H1 (cell line): Measurements from ENCODE around the gene SCARB1. TPM values are rescaled to one million over a fixed set of nuclear protein-coding genes. Genes with fewer than 3 reads are reported as not detected.

Experiments used
- CTCF ChIP-seq, 3 experiments: IDR thresholded peaks; 1 replicate in 2 of 3; 2 replicates in 1 of 3; pipeline versions ENCODE4 v1.5.1 to v1.6.1; 2011; ENCODE audit warnings: low read length in 3 of 3, mild to moderate bottlenecking in 3 of 3, inconsistent platforms in 2 of 3, low read depth in 1 of 3, moderate library complexity in 1 of 3; ENCODE audit not compliant: insufficient read depth in 1 of 3; ENCODE audit errors: control extremely low read depth in 1 of 3
- KDM4A ChIP-seq: IDR thresholded peaks from one replicate; pipeline ENCODE4 v1.7.1; 2012; ENCODE audit warnings: low read depth, mild to moderate bottlenecking, moderate library complexity, low read length, inconsistent platforms; ENCODE audit not compliant: severe bottlenecking
- SIRT6 ChIP-seq: IDR thresholded peaks from one replicate; pipeline ENCODE4 v1.7.1; 2012; ENCODE audit warnings: low read length, inconsistent platforms
- polyA plus RNA-seq, 7 experiments: library from polyadenylated mRNA; depleted of rRNA in 3 of 7; stranded (reverse) in 5 of 7; unstranded in 2 of 7; fragments of >200 nt in 5 of 7; fragments of 200-250 nt in 2 of 7; gene quantifications; 1 replicate in 5 of 7; 2 replicates in 1 of 7; 4 replicates in 1 of 7; pipeline versions ENCODE4 v1.2.1 to v1.2.3, GENCODE V29; 2011 to 2013; ENCODE audit warnings: missing spikeins in 2 of 7, mixed read lengths in 2 of 7
- total RNA-seq: library from RNA; stranded (reverse); fragmentation: NEBNext Ultra II Directional; extraction: Animal tissue kit (Norgen Biotek cat#: 25700); gene quantifications from 2 replicates; pipeline ENCODE4 v1.2.1, GENCODE V29; 2021

SCARB1 gene
- total and polyA plus RNA-seq, 2 of the 8 experiments (the other 6 are each of a cell fraction or from before 2014, with no cell fraction given): 45.3 to 57.1 TPM

- TF ChIP-seq KDM4A (no peak), CTCF (IDR thresholded peaks at IDR 0.05; ENCODE audit: control extremely low read depth in 1 of 3, insufficient read depth in 1 of 3, low read depth in 1 of 3, low read length in 3 of 3) (no peak), SIRT6 (no peak)
Observed at GRCh38 chr12:124745891-124746570, 117.6 kb downstream of the SCARB1 start (continued).
